ENCODE measurements around the gene LRRC72. TPM values are rescaled to one million over a fixed set of nuclear protein-coding genes. Genes with fewer than 3 reads are reported as not detected.

Gene LRRC72
- total RNA-seq, 1 experiment from 2014 or later: not detected

GRCh38 chr7:16558761-16559302 lies 32.2 kb downstream of the LRRC72 start:
- POLR2A ChIA-PET: no interaction called here
- no peak overlapping the region for H3K4me3 ChIP-seq (ENCODE audit: low read depth in 2 of 2, low read length in 2 of 2)
- no peaks in the 10 kb centered on the region for H3K9me3 ChIP-seq (ENCODE audit: control insufficient read depth, insufficient read depth, low read depth, low read length)
- H3K27me3 ChIP-seq (ENCODE audit: control insufficient read depth, insufficient read depth, low read length): no peaks in the 10 kb centered on the region
- CTCF ChIA-PET: no interaction called here
- DNase-seq (ENCODE audit: low read depth, low spot score): no peak
- H3K36me3 ChIP-seq (ENCODE audit: control insufficient read depth, insufficient read depth, low read length): no peaks in the 10 kb centered on the region
- TF ChIP-seq TCF7L2 (IDR thresholded peaks at IDR 0.05; ENCODE audit: low read depth, low read length): no peak
- TF ChIP-seq SIN3A (IDR thresholded peaks at IDR 0.05; ENCODE audit: borderline replicate concordance, insufficient read depth, low read depth, low read length): no peak
- TF ChIP-seq, protein P1, sequence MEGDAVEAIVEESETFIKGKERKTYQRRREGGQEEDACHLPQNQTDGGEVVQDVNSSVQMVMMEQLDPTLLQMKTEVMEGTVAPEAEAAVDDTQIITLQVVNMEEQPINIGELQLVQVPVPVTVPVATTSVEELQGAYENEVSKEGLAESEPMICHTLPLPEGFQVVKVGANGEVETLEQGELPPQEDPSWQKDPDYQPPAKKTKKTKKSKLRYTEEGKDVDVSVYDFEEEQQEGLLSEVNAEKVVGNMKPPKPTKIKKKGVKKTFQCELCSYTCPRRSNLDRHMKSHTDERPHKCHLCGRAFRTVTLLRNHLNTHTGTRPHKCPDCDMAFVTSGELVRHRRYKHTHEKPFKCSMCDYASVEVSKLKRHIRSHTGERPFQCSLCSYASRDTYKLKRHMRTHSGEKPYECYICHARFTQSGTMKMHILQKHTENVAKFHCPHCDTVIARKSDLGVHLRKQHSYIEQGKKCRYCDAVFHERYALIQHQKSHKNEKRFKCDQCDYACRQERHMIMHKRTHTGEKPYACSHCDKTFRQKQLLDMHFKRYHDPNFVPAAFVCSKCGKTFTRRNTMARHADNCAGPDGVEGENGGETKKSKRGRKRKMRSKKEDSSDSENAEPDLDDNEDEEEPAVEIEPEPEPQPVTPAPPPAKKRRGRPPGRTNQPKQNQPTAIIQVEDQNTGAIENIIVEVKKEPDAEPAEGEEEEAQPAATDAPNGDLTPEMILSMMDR (IDR thresholded peaks at IDR 0.05): no peak
- no peak for TF ChIP-seq POLR2AphosphoS5 (IDR thresholded peaks at IDR 0.05; ENCODE audit: low read depth, low read length)
- TF ChIP-seq REST (IDR thresholded peaks at IDR 0.05; ENCODE audit: insufficient read depth in 1 of 2, low read depth in 2 of 2, low read length in 1 of 2): no peak
- intact Hi-C loops (cut with micrococcal nuclease; ENCODE audit: unreplicated experiment) (no loop called here), in situ Hi-C loops (cut with HindIII; ENCODE audit: low pct_unique_long_range_greater_than_20kb, low sequenced_read_pairs) (no loop called here)
- no peaks in the 10 kb centered on the region for H3K4me1 ChIP-seq (ENCODE audit: control insufficient read depth, insufficient read depth, low read length)
- no TSS peak for BruUV-seq (replicated peaks)
- ATAC-seq: no peak
- no peak overlapping the region for H3K27ac ChIP-seq (ENCODE audit: low read length)

DNA sequence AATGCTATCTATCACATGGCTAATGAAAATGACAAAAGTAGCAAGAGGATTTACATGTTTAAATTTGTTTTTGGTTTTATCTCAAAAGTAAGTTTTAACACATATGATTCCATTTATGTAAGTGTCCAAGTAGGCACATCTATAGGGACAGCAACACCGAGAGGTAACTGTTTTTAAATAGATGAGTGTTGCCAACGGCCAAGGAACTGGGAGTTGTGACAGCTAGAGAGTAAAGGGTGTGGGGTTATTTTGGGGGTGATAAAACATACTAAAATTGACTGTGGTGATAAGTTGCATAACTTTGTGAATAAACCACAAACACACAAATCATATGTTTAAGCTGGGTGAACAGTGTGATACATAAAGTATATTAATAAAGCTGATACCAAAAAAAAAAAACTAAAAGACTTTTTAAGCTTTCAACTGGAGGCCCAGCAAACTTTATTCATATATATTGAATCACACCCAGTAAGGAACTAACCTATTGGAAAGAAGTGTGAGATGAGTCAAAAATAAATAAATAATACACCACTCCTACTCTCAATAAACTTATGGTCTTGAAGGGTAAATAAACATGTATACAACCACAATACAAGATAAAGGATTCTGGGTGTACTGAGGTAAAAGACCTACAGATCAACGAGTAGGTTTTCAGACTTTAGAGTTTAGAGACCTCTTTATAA lies 33.0 kb downstream of the LRRC72 start:
- no TSS peak for BruUV-seq (replicated peaks)
- in situ Hi-C loops (cut with HindIII; ENCODE audit: low pct_unique_long_range_greater_than_20kb, low sequenced_read_pairs) (no loop called here), intact Hi-C loops (cut with micrococcal nuclease; ENCODE audit: unreplicated experiment) (loop anchor here (10.0 kb wide), 1 partner anchor 445 kb away; no protein-coding TSS in a partner anchor)
- no peaks in the 10 kb centered on the region for H3K9me3 ChIP-seq (ENCODE audit: control insufficient read depth, insufficient read depth, low read depth, low read length)
- no peaks in the 10 kb centered on the region for H3K27me3 ChIP-seq (ENCODE audit: control insufficient read depth, insufficient read depth, low read length)
- POLR2A ChIA-PET: no interaction called here
- CTCF ChIA-PET: no interaction called here
- H3K4me3 ChIP-seq (ENCODE audit: low read depth in 2 of 2, low read length in 2 of 2): no peak overlapping the region
- TF ChIP-seq REST (IDR thresholded peaks at IDR 0.05; ENCODE audit: insufficient read depth in 1 of 2, low read depth in 2 of 2, low read length in 1 of 2): no peak
- TF ChIP-seq, protein P1 (IDR thresholded peaks at IDR 0.05): no peak
- no peak for TF ChIP-seq TCF7L2 (IDR thresholded peaks at IDR 0.05; ENCODE audit: low read depth, low read length)
- no peak for TF ChIP-seq SIN3A (IDR thresholded peaks at IDR 0.05; ENCODE audit: borderline replicate concordance, insufficient read depth, low read depth, low read length)
- H3K36me3 ChIP-seq (ENCODE audit: control insufficient read depth, insufficient read depth, low read length): no peaks in the 10 kb centered on the region
- DNase-seq (ENCODE audit: low read depth, low spot score) (no peak), ATAC-seq (peak; percentile 24; the same call in 1 of the 2 replicates)
- no peak overlapping the region for H3K27ac ChIP-seq (ENCODE audit: low read length)
- H3K4me1 ChIP-seq (ENCODE audit: control insufficient read depth, insufficient read depth, low read length): no peaks in the 10 kb centered on the region
